Measurements from ENCODE around the gene ST3GAL6.

Gene ST3GAL6

GRCh38 chr3:98764472-98764884, 1.3 kb downstream of the ST3GAL6 start:
- H3K4me3 ChIP-seq (ENCODE audit: low read depth, low read length): no peak overlapping the region

GRCh38 chr3:98765721-98766120, 2.6 kb downstream of the ST3GAL6 start:
- H3K4me3 ChIP-seq (ENCODE audit: low read depth, low read length): no peak overlapping the region
- TF ChIP-seq CTCF (IDR thresholded peaks at IDR 0.05; ENCODE audit: low read depth, low read length): no peak

More at GRCh38 chr3:98764472-98764884, 1.3 kb downstream of the ST3GAL6 start:
- no peak for TF ChIP-seq CTCF (IDR thresholded peaks at IDR 0.05; ENCODE audit: low read depth, low read length)

- TF ChIP-seq CTCF (IDR thresholded peaks at IDR 0.05; ENCODE audit: low read depth, low read length): no peak
- no peak overlapping the region for H3K4me3 ChIP-seq (ENCODE audit: low read depth, low read length)
These were observed 3.8 kb downstream of the ST3GAL6 start for GRCh38 chr3:98766924-98767323.

GRCh38 chr3:98768961-98769360, 5.8 kb downstream of the ST3GAL6 start:
- no peak for TF ChIP-seq CTCF (IDR thresholded peaks at IDR 0.05; ENCODE audit: low read depth, low read length)
- H3K4me3 ChIP-seq (ENCODE audit: low read depth, low read length): no peak overlapping the region

- no peak overlapping the region for H3K4me3 ChIP-seq (ENCODE audit: low read depth, low read length)
- no peak for TF ChIP-seq CTCF (IDR thresholded peaks at IDR 0.05; ENCODE audit: low read depth, low read length)
These were observed 6.3 kb downstream of the ST3GAL6 start for GRCh38 chr3:98769448-98769847.

- TF ChIP-seq CTCF (IDR thresholded peaks at IDR 0.05; ENCODE audit: low read depth, low read length): no peak
- no peak overlapping the region for H3K4me3 ChIP-seq (ENCODE audit: low read depth, low read length)
These were observed 7.3 kb downstream of the ST3GAL6 start for GRCh38 chr3:98770261-98771039.

- no peak overlapping the region for H3K4me3 ChIP-seq (ENCODE audit: low read depth, low read length)
- no peak for TF ChIP-seq CTCF (IDR thresholded peaks at IDR 0.05; ENCODE audit: low read depth, low read length)
These were observed 8.9 kb downstream of the ST3GAL6 start for GRCh38 chr3:98772022-98772421.
